K562 (cell line): ENCODE results near the gene HOXB5. TPM values are rescaled to one million over a fixed set of nuclear protein-coding genes. Genes with fewer than 3 reads are reported as not detected.
A peak's percentile ranks its signal among the peaks of the same experiment; 100 is the strongest.

Experiments used
- BRCA1 ChIP-seq, 2 experiments: fragments of 450-650 bp in 1 of 2; sonication (generic) in 1 of 2; formaldehyde crosslinking in 1 of 2; IDR thresholded peaks; 2 replicates each; pipeline versions ENCODE4 v1.5.0 to v1.6.1; 2017 to 2020; ENCODE audit warnings: mild to moderate bottlenecking in 1 of 2, missing genetic modification reagents in 1 of 2
- CBX2 ChIP-seq: fragments of 200-600 bp; sonication (generic); IDR thresholded peaks from one replicate; pipeline ENCODE4 v1.6.1; 2012; ENCODE audit warnings: mild to moderate bottlenecking, low read length, inconsistent platforms; ENCODE audit not compliant: insufficient read depth, poor library complexity, severe bottlenecking
- CHD1 ChIP-seq: fragments of 200-600 bp; sonication (generic); IDR thresholded peaks from one replicate; pipeline ENCODE4 v1.6.1; 2012; ENCODE audit warnings: mild to moderate bottlenecking, moderate library complexity, low read length, inconsistent platforms
- CTBP1 ChIP-seq: fragments of 450-650 bp; IDR thresholded peaks from 2 replicates; pipeline ENCODE4 v1.6.1; 2016; ENCODE audit warnings: borderline replicate concordance
- MEIS2 ChIP-seq: fragments of 450-650 bp; IDR thresholded peaks from 2 replicates; pipeline ENCODE4 v1.6.1; 2014; ENCODE audit warnings: mild to moderate bottlenecking; ENCODE audit not compliant: partially characterized antibody
- POLR2G ChIP-seq: fragments of 200-400 bp; formaldehyde crosslinking; IDR thresholded peaks from 2 replicates; pipeline ENCODE4 v1.6.1; 2017; ENCODE audit warnings: low read depth, mild to moderate bottlenecking, antibody characterized with exemption, low read length, moderate library complexity
- SMARCE1 ChIP-seq: fragments of 450-650 bp; IDR thresholded peaks from 2 replicates; pipeline ENCODE4 v1.7.1; 2016; ENCODE audit warnings: mild to moderate bottlenecking
- SPI1 ChIP-seq: IDR thresholded peaks from 2 replicates; pipeline ENCODE4 v1.6.1; 2011; ENCODE audit warnings: low read depth, low read length, control low read depth, borderline replicate concordance
- TBL1XR1 ChIP-seq, 2 experiments: IDR thresholded peaks; 2 replicates each; pipeline ENCODE4 v1.6.1; 2012; ENCODE audit warnings: improper control_type of control experiment in 2 of 2, low read length in 2 of 2, mild to moderate bottlenecking in 1 of 2
- ZNF316 ChIP-seq: fragments of 450-650 bp; IDR thresholded peaks from 2 replicates; pipeline ENCODE4 v1.6.1; 2016
- ZNF551 ChIP-seq: fragments of 250-450 bp; sonication (Bioruptor Pico); IDR thresholded peaks from 2 replicates; pipeline ENCODE4 v1.5.0; 2021; ENCODE audit warnings: mild to moderate bottlenecking, moderate library complexity
- polyA plus RNA-seq, 8 experiments: library from polyadenylated mRNA; depleted of rRNA in 4 of 8; stranded (reverse) in 5 of 8; unstranded in 3 of 8; fragments of >200 nt; fragmentation: Nextera tagmentation in 2 of 8; fragmentation: Illumina TruSeq in 1 of 8; extraction: Ambion mirVana in 2 of 8; extraction: Trizol in 1 of 8; gene quantifications; 2 replicates each; pipeline versions ENCODE4 v1.2.1 to v1.2.3, GENCODE V29; 2011 to 2014; ENCODE audit warnings: inconsistent platforms in 1 of 8, missing spikeins in 1 of 8
- total RNA-seq, 7 experiments: library from RNA; depleted of rRNA in 6 of 7; stranded (reverse); fragments of >200 nt in 6 of 7; fragmentation: Illumina TruSeq in 2 of 7; extraction: Trizol in 2 of 7; gene quantifications; 2 replicates each; pipeline versions ENCODE4 v1.2.1 to v1.2.3, GENCODE V29; 2011 to 2021; ENCODE audit warnings: low replicate concordance in 1 of 7
- TF ChIP-seq, protein P1 (sequence below), 2 experiments: IDR thresholded peaks; 2 replicates each; pipeline ENCODE4 v1.6.1; 2012; ENCODE audit warnings: improper control_type of control experiment in 2 of 2, low read depth in 2 of 2, low read length in 2 of 2, borderline replicate concordance in 1 of 2
- TF ChIP-seq, protein P2 (sequence below): fragments of 250-450 bp; sonication (Bioruptor Pico); IDR thresholded peaks from 2 replicates; pipeline ENCODE4 v1.5.0; 2021; ENCODE audit warnings: mild to moderate bottlenecking, borderline replicate concordance
- TF ChIP-seq, protein P3 (sequence below): fragments of 200-800 bp; sonication (Bioruptor generic); IDR thresholded peaks from 2 replicates; pipeline ENCODE4 v1.6.1; 2017; ENCODE audit warnings: missing genetic modification characterization, missing compliant biosample characterization
- TF ChIP-seq, protein P4 (sequence below): sonication (generic); formaldehyde crosslinking; IDR thresholded peaks from 2 replicates; pipeline ENCODE4 v1.8.1; 2022; ENCODE audit warnings: missing genetic modification reagents
- TF ChIP-seq, protein P5 (sequence below): fragments of 250-450 bp; sonication (Bioruptor Pico); IDR thresholded peaks from 2 replicates; pipeline ENCODE4 v1.8.0; 2022; ENCODE audit warnings: inconsistent platforms, mild to moderate bottlenecking, moderate library complexity, borderline replicate concordance

Gene HOXB5
- total and polyA plus RNA-seq, 9 of the 15 experiments (the other 6 are each of a cell fraction or from before 2014, with no cell fraction given) = 0.24 to 2.7 (median 0.65) TPM

DNA sequence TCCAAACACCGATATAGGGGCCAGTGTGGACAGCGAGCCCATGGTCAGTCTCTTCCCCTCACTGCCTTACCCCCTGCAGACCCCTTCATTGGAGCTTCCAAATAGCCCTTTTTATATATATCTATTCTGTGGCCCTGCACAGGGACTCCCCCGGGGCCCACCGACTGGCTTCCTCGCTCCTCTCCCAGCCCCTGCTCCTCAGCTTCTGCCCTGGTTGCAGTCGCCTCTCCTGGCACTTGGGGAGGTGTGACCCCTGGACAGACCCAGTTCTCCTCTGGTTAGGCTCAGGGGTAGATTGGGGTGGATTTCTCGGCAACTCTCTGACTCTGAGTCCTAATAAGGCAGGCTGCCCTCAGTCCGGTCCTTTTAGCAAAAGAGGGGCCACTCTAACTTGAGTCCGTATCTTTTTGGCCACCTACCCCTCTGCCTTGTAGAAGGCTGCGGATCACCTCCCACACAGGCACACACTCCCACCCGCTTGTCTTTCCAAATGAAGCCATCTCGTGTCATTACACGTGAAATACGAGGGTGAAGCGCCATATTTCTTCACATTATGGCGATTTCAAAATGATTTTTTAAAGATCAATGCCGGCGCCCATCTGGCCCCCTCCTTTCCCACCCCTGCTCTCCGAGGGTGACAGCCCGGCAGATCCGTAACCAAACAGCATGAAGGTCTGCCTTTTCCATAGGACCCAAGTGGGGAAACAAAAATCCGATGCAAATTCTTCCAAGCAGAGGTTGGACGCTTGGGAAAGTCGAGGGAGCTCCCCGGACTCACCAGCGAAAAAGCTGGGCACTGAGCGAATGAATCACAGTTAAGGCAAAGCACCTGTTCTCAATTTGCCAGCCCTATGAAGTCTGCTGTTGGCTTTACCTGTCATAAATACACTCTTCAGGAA is 34.3 kb upstream of the HOXB5 start (continued):
- TF ChIP-seq, protein P1, sequence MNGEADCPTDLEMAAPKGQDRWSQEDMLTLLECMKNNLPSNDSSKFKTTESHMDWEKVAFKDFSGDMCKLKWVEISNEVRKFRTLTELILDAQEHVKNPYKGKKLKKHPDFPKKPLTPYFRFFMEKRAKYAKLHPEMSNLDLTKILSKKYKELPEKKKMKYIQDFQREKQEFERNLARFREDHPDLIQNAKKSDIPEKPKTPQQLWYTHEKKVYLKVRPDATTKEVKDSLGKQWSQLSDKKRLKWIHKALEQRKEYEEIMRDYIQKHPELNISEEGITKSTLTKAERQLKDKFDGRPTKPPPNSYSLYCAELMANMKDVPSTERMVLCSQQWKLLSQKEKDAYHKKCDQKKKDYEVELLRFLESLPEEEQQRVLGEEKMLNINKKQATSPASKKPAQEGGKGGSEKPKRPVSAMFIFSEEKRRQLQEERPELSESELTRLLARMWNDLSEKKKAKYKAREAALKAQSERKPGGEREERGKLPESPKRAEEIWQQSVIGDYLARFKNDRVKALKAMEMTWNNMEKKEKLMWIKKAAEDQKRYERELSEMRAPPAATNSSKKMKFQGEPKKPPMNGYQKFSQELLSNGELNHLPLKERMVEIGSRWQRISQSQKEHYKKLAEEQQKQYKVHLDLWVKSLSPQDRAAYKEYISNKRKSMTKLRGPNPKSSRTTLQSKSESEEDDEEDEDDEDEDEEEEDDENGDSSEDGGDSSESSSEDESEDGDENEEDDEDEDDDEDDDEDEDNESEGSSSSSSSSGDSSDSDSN (IDR thresholded peaks at IDR 0.05; ENCODE audit: borderline replicate concordance in 1 of 2, low read depth in 2 of 2, low read length in 2 of 2) = peak in 1 of 2 experiments; percentile 10; a peak in 1 of 4 replicates
- no peak for TF ChIP-seq CTBP1
- no peak for TF ChIP-seq CBX2
- TF ChIP-seq, protein P2, sequence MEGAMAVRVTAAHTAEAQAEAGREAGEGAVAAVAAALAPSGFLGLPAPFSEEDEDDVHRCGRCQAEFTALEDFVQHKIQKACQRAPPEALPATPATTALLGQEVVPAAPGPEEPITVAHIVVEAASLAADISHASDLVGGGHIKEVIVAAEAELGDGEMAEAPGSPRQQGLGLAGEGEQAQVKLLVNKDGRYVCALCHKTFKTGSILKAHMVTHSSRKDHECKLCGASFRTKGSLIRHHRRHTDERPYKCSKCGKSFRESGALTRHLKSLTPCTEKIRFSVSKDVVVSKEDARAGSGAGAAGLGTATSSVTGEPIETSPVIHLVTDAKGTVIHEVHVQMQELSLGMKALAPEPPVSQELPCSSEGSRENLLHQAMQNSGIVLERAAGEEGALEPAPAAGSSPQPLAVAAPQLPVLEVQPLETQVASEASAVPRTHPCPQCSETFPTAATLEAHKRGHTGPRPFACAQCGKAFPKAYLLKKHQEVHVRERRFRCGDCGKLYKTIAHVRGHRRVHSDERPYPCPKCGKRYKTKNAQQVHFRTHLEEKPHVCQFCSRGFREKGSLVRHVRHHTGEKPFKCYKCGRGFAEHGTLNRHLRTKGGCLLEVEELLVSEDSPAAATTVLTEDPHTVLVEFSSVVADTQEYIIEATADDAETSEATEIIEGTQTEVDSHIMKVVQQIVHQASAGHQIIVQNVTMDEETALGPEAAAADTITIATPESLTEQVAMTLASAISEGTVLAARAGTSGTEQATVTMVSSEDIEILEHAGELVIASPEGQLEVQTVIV (CRISPR knock-in tag) = 0 out of 2 replicates have a peak, but pooled peaks have one; percentile 43
- peak; percentile 23 for TF ChIP-seq CHD1
- TF ChIP-seq ZNF551 (CRISPR knock-in tag) = no peak
- peak; percentile 46; the same call in 1 of the 2 replicates for TF ChIP-seq POLR2G
- TF ChIP-seq ZNF316 = no peak
- TF ChIP-seq, protein P3, sequence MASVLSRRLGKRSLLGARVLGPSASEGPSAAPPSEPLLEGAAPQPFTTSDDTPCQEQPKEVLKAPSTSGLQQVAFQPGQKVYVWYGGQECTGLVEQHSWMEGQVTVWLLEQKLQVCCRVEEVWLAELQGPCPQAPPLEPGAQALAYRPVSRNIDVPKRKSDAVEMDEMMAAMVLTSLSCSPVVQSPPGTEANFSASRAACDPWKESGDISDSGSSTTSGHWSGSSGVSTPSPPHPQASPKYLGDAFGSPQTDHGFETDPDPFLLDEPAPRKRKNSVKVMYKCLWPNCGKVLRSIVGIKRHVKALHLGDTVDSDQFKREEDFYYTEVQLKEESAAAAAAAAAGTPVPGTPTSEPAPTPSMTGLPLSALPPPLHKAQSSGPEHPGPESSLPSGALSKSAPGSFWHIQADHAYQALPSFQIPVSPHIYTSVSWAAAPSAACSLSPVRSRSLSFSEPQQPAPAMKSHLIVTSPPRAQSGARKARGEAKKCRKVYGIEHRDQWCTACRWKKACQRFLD (CRISPR knock-in tag) = peak; percentile 41; the same call in 1 of the 2 replicates
- TF ChIP-seq MEIS2 = peak; percentile 47
- TF ChIP-seq, protein P4, sequence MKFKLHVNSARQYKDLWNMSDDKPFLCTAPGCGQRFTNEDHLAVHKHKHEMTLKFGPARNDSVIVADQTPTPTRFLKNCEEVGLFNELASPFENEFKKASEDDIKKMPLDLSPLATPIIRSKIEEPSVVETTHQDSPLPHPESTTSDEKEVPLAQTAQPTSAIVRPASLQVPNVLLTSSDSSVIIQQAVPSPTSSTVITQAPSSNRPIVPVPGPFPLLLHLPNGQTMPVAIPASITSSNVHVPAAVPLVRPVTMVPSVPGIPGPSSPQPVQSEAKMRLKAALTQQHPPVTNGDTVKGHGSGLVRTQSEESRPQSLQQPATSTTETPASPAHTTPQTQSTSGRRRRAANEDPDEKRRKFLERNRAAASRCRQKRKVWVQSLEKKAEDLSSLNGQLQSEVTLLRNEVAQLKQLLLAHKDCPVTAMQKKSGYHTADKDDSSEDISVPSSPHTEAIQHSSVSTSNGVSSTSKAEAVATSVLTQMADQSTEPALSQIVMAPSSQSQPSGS (CRISPR knock-in tag) = no peak
- TF ChIP-seq SMARCE1 = peak; percentile 21; the same call in 1 of the 2 replicates
- no peak for TF ChIP-seq SPI1
- TF ChIP-seq, protein P5, sequence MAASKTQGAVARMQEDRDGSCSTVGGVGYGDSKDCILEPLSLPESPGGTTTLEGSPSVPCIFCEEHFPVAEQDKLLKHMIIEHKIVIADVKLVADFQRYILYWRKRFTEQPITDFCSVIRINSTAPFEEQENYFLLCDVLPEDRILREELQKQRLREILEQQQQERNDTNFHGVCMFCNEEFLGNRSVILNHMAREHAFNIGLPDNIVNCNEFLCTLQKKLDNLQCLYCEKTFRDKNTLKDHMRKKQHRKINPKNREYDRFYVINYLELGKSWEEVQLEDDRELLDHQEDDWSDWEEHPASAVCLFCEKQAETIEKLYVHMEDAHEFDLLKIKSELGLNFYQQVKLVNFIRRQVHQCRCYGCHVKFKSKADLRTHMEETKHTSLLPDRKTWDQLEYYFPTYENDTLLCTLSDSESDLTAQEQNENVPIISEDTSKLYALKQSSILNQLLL (CRISPR knock-in tag) = no peak
- TF ChIP-seq TBL1XR1 (IDR thresholded peaks at IDR 0.05; ENCODE audit: low read length in 2 of 2) = no peak
- TF ChIP-seq BRCA1 (IDR thresholded peaks at IDR 0.05) = no peak
- no peak for TF ChIP-seq BRCA1 (CRISPR knock-in tag; IDR thresholded peaks at IDR 0.05)
